Sigmoid colon (tissue), 4 donors: ENCODE measurements around the gene PIKFYVE.

ENCODE experiments used
- POLR2AphosphoS5 ChIP-seq, 4 donors: sonication (generic); formaldehyde crosslinking; IDR thresholded peaks; one replicate each; pipeline ENCODE4 v1.6.1; 2017; ENCODE audit warnings: antibody characterized with exemption in 4 of 4
- TF ChIP-seq, protein P1 (sequence below), 4 experiments: fragments of 450-650 bp in 3 of 4; fragments of 200-600 bp in 1 of 4; IDR thresholded peaks; one replicate each; pipeline ENCODE4 v1.5.1; 2016 to 2019; ENCODE audit warnings: antibody characterized with exemption in 4 of 4, mild to moderate bottlenecking in 3 of 4, moderate library complexity in 2 of 4

- TF ChIP-seq, protein P1, sequence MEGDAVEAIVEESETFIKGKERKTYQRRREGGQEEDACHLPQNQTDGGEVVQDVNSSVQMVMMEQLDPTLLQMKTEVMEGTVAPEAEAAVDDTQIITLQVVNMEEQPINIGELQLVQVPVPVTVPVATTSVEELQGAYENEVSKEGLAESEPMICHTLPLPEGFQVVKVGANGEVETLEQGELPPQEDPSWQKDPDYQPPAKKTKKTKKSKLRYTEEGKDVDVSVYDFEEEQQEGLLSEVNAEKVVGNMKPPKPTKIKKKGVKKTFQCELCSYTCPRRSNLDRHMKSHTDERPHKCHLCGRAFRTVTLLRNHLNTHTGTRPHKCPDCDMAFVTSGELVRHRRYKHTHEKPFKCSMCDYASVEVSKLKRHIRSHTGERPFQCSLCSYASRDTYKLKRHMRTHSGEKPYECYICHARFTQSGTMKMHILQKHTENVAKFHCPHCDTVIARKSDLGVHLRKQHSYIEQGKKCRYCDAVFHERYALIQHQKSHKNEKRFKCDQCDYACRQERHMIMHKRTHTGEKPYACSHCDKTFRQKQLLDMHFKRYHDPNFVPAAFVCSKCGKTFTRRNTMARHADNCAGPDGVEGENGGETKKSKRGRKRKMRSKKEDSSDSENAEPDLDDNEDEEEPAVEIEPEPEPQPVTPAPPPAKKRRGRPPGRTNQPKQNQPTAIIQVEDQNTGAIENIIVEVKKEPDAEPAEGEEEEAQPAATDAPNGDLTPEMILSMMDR (IDR thresholded peaks at IDR 0.05): no peak
- TF ChIP-seq POLR2AphosphoS5 (IDR thresholded peaks at IDR 0.05): no peak
Observed at GRCh38 chr2:208361077-208361441, 95.0 kb downstream of the PIKFYVE start.
